NCI-H146 treated with DMSO at 0.1 percent for 48 hours (cell line): ENCODE results near the gene LAMA5.

Source experiments
- DNase-seq: peaks from one replicate; lab custom pipeline; 2025; ENCODE audit not compliant: unreplicated experiment; lab: John Stamatoyannopoulos, UW

The LAMA5 gene

DNA sequence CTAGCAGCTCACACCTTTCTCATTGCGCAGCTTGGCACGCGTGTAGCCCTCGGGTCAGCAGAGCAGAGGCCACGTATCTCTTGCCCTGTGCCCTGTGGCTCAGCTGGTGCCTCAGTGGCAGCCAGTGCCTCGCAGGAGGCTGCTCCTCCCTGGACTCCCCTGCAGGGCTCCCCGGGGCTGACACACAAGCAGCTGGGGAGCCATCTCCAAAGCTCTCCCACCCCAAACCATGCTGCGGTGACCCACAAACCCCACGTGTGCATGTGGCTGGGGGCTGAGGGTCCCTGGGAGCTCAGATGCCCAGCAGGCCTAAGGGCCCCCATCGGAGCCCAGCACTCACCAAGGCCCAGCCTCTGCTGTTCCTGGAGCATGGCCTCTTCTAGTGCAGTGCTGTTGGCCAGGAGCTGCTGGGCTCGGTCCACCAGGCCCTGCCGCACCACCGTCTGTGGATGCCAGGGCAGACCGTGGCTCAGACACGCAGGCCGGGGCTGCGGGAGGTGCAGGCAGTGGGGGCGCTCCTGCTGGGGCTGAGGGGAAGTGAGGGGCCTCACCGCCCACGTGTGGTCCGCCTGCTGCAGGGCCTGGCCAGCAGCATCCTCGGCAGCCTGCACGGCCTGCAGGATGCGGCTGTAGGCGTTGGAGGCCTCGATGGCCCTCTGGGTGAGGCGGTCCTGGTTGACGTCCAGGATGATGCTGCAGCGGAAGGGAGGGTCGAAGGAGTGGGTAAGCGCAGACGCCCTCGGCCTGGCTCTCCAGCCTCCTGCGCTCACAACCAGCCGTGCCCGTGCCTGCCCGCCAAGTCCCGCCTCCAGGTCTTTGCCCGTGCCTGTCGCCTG is 50.6 kb downstream of the LAMA5 start:
- DNase-seq, result no peak

DNA sequence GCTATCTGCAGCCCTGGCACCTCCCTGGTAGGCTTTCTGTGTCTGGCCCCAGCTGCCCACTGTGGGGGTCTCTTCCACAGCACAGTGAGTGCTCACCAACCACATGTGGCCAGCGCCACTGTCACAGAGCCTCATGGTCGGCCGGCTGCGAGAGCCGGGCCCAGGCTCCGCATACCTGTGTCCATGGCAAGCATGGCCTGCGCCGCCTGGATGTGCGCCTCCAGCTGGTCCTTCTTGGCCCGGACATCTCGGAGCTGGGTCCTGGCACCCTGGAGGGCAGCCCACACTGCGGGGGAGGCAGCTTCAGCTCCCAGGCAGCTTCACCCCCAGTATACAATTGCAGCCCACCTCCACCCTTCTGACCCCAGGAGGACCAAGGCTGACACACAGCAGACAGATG is 51.3 kb downstream of the LAMA5 start:
- no peak for DNase-seq

DNA sequence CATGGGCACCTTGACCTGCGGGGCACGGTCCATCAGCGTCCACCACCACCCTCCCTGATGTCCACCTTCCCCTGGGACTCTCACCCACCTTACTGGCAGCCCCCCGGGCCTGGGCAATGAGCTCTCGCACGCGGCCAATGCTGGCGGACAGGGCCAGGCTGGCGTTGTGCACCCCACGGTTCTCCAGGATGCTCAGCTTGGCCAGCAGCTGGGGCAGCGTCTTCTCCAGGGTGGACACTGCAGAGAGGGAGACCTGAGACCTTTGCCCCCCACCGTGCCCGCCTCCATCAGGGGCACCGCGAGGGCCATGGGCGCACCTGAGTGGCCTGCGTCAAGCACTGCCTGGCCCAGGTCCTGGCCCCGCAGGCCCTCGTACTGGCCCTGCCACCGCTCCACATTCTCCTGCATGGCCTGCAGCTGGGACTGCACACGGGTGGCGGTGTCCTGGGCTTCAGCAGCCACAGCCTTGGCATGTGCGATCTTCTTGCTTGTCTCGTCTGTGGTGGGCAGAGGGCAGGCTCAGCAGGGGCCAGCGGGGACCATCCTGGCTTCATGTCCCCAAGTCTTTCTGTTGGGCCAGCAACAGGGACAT is 52.3 kb downstream of the LAMA5 start:
- no peak for DNase-seq

DNA sequence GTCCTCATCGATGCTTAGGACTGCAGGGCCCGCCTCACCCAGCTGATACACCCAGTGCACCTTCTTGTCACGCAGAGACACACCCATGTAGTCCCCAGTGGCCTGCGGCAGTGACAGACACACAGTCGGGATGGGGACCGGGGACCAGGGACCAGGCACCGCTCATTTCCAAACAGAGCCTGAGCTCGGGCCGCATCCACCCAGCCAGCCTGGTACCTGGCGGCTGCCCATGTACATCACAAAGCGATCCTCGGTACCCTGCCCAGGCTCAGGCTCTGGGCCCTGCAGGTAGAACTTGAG is 52.8 kb downstream of the LAMA5 start:
- no peak for DNase-seq

DNA sequence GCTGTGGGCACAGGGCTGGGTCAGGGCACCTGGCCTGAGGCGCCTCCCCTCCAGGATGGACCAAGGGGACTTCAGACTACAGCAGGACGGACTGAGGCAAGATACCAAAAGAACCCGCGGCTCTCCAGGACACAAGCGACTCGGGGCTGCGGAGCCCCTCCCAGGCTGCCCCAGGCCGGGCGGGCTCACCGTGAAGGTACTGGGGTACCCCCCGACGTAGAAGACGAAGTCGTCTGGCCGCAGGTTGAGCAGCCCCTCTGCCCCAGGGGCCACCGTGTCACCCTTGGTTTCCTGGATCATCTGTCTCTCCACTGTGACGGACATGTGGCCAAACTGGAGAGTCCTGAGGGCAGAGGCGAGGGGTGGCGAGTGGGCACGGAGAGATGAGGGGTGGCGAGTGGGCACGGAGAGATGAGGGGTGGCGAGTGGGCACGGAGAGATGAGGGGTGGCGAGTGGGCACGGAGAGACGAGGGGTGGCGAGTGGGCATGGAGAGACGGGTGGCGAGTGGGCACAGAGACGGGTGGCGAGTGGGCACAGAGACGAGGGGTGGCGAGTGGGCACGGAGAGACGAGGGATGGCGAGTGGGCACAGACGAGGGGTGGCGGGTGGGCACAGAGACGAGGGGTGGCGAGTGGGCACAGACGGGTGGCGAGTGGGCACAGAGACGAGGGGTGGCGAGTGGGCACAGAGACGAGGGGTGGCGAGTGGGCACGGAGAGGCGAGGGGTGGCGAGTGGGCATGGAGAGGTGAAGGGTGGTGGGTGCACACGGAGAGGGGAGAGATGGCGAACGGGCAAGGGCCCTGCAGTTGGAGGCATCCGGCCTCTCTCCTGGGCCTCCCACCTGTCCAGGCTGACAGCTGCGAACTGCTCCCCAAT is 53.4 kb downstream of the LAMA5 start:
- no peak for DNase-seq

DNA sequence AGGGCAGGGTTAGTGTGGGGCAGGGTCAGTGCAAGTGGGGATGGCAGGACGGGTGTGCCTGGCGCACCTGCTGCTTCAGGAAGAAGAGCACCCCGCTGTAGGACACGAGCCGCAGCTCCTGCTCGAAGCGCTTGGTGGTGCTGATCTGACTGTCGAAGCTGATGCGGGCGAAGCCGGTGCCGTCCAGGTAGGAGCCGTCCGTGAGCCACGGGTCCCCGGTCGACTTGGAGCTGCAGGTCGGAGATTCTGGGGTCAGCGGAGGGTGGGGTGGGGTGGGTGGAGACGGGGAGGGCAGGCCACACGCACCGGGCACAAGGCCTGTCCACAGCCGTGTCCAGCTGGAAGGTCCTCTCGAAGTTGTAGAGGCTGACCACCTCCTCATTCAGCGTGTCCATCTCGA is 54.1 kb downstream of the LAMA5 start:
- no peak for DNase-seq

DNA sequence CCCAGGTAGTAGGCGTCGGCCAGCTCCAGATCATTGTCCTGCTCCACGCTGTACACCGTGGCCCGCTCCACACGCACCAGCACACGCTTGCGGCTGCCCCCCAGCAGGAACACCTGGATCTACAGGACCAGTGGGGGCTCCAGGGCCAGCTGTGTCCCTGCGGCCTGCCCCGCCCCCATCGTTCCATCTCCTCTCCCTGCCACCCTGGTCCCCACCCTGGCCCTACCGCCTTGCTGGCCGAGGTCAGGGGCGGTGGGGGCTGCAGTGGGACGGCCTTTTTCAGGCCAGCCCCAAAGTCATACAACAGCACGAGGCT is 54.5 kb downstream of the LAMA5 start:
- no peak for DNase-seq

DNA sequence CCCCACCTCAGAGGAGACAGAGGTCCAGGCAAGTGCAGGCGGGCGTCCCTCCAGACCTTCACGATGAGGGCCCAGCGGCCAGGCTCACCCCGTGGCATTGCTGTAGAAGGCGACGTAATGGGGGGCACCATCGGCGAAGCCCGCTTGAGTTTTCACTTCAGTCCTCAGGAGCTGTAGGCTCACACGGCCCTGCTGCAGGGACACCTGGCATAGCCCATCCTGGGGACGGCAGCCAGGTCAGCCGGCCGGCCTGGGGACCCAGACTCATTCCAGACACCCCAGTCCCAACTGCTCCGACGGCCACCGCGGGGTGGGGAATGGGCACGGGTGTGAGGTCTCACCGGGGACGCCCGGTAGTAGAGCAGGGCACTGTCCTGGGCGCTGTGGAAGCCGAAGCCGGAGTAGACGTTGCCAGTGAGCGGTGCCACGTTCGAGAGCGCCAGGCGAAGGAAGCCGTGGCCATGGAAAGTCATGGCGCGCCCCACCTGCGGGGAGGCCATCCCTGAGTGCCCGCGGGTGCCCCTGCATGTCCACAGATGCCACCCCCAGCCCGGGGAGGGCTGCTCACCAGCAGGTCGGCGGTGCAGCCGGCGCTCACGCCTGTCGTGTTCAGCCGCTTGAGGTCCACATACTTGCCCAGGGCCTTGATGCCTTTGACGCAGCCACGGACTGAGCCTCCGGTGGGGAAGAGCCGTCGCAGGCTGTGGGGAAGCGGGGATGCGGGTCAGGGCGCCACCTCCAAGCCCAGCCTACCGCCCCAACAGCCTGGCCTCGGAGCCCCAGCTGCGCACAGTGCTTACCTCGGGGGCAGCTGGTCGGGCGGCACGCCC is 55.1 kb downstream of the LAMA5 start:
- no peak for DNase-seq

DNA sequence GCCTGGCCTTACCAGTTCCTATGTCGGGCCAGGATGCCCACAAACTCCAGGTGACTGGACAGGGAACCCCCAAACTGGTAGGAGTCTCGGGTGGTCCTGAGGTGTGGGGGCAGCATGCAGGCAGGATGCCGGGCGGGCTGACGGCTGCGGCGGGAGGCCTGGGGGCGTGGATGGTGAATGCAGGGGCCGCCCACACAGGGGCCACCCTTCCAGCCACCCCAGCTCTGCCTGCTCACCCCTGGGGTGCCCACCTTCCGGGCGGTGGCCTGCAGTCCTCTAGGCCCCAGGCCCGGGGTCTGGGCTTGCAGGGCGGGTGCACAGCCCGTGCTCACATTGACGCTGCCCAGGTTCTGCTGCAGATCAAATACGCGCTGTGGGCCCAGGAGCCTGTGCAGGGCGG is 56.0 kb downstream of the LAMA5 start:
- DNase-seq, result no peak

DNA sequence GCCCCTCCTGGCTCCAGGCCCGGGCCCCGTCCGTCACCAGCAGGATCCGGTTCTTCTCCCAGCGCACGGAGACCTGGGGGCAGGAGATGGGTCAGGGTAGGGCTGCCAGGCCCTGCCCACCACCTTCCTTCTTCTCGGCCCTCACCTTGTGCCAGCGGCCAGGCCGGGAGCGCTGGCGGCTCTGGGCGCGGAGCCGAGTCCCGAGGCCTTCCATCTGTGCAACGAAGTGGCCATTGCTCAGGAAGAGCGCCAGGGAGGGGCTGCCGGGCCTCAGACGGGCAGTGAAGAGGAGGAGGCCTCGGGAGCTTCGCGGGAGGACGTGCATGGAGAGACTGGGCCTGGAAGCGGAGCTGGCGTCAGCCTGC is 56.4 kb downstream of the LAMA5 start:
- no peak for DNase-seq

DNA sequence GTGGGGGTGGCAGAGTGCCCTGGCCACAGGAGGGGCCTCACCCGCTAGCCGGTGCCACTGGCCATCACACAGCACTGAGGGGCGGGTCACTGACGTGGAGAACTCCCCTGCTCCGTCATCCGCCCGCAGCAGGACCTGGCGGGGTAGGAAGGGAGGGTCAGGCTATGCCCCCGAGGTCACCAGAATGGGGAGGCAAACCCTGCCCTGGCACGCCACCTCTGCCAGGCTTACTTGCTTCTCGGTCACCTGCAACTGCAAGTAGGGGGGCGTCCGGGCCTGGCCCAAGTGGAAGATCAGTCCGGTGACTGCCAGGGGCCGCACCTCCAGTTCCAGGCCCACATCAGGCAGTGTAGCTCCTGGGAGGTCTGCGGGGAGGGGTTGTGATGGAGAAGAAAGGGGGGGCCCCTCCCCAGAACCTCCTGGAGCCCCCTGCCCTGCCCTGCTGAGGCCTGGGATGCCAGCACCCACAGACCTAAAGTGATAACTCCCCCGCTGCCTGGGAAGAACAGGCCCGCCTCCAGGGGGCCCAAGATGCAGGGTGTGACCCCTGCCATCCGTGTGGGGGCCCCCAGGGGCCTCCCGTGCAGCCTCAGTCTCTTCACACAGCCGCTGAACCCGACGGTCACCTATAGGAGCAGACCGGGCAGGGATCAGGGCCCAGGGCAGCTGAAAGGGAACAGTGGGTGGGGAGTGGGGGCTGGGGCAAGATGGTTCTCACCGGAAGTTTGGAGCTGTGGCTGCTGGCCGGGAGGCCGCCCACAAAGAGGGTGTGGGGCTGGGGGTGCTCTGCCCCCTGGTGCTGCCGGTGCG is 57.0 kb downstream of the LAMA5 start:
- DNase-seq, result no peak

DNA sequence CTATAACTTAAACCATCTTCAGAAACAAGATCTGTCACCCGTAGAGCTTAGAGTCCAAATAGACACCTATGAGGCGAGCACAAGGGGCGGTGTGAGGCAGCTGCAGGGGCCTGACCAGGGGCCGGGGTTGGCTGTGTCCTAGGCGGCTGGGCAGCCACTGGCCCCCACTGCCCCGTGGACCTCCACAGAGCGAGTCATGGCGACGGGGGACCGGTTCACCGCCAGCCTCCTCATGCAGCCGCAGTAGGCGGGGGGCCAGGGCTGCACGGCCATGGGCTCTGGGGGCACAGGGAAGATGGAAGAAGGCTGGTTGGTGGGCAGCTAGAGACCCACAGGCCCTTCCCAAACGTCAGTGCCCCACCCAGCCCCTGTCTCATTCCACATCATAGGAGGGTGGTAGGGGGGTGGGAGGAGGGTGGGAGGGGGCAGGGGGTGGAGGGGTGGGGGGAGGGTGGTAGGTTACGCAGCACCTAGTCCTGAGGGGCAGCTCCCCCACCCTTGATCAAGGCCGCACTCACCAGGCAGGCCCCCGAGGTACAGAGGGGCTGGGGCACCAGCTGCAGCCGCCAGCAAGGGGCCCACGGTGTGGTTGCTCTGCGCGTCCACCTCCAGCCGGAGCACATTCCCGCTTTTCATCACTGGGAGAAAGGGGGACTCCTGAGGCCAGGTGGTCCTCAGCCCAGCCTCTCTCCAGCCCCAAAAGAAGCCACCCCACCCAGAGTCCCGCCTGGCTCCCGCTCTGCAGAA is 57.7 kb downstream of the LAMA5 start:
- DNase-seq, result no peak

DNA sequence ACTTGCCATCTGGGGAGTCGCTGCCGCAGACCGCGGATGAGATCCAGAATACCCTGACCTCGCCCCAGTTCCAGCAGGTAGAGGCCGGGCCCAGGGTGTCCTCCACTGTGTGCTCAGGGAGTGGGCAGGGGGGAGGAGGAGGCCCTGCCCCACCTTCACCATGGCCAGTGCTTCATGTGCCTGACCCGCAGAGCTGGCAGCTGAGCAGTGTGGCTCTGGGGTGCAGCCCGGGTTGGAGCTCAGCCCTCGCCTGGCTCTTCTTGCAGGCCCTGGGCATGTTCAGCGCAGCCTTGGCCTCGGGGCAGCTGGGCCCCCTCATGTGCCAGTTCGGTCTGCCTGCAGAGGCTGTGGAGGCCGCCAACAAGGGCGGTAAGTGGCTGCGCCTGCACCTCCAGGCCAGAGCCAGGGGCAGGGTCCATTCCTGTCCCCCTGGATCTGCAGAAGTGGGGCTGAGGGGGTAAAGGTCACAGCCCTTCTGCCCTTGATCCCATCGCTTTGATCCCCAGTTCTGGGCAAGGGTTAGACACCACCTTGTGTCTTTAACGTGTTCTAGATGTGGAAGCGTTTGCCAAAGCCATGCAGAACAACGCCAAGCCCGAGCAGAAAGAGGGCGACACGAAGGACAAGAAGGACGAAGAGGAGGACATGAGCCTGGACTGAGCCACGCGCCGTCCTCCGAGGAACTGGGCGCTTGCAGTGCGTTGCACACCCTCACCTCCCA is 58.9 kb downstream of the LAMA5 start:
- no peak for DNase-seq

DNA sequence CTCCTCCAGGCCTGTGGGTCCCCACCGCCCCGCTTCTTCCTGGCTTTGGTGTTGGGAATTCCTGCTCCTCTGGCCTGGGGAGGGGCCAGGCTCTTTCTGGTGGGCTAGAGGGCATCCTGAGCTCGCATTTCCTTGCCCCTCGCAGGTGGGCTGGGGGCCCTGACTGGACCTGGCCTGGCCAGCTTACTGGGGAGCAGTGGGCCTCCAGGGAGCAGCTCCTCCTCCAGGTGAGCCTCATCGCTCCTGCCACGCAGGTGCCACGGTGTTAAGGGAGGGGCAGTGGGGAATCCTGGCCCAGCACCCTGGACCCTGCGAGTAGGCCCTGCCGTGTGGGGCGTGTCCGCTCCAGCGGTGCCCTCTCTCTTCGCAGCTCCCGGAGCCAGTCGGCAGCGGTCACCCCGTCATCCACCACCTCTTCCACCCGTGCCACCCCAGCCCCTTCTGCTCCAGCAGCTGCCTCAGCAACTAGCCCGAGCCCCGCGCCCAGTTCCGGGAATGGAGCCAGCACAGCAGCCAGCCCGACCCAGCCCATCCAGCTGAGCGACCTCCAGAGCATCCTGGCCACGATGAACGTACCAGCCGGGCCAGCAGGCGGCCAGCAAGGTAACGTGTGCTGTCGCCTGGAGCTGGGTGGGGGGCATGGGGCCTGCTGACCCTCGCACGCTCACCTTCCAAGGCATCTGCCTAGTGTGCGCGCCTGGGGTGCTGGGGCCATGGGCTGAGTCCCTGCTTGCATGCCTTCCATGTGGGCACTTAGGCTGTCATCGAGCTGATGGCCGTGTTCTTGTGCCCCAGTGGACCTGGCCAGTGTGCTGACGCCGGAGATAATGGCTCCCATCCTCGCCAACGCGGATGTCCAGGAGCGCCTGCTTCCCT is 59.6 kb downstream of the LAMA5 start:
- no peak for DNase-seq

DNA sequence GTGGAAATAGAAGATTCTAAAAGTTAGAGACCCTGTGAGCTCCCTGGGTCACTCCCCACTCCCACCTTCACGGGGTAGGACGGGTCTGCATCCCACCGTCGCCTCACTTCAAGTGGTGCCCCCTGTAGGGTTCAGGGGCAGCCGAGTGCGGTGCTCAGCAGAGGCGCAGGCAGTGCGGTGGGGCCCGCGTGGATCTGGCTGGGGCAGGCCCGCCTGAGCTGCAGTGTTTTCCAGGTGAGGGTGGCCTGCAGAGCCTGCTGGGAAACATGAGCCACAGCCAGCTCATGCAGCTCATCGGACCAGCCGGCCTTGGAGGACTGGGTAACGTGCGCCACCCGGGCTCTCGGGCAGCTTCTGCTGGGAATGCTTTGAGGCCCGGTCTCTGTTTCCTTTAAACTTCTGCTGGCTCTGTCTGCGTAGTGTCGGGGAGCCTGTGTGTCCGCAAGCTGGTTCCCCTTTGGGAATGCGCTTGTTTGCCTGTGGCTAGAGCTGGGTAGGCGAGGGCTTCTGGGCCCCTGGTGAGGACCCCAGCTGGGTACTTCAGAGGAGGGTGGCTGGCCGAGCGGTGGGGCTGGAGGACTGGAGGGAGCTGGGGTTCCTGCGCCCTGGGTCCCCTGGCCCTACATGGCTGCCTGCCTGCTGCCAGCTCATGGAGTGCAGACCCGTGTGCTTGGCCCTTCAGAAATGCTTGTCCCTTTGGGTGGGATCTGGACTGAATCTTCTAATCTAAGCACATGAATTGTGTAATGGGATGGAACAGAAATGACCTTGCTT is 60.5 kb downstream of the LAMA5 start:
- DNase-seq, result no peak

DNA sequence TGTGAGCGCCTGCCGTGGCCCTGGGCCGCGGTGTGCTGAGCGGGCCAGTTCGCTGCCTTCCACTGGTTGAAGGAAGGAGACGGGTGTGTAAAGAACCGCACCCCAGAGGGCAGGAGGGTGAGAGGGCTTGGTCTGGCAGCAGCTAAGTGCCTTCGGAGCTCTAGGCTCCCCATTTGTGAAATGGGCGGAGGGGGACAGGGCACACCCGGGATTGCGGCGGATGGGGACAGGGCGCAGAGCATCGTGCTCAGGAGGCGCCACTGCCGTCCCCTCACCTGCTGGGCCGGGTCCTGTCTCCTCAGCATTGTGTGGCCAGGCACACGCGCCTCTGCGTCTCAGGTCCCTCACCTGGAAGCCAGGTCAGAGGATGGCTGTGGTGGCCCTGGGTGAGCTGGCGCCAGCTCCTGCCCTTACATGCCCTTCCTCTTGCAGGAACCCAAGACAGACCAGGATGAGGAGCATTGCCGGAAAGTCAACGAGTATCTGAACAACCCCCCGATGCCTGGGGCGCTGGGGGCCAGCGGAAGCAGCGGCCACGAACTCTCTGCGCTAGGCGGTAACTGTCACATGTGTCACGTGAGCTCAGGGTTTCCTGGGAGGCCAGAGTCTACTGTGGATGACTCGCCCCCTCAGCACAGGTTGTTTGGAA is 61.2 kb downstream of the LAMA5 start:
- DNase-seq, result no peak

DNA sequence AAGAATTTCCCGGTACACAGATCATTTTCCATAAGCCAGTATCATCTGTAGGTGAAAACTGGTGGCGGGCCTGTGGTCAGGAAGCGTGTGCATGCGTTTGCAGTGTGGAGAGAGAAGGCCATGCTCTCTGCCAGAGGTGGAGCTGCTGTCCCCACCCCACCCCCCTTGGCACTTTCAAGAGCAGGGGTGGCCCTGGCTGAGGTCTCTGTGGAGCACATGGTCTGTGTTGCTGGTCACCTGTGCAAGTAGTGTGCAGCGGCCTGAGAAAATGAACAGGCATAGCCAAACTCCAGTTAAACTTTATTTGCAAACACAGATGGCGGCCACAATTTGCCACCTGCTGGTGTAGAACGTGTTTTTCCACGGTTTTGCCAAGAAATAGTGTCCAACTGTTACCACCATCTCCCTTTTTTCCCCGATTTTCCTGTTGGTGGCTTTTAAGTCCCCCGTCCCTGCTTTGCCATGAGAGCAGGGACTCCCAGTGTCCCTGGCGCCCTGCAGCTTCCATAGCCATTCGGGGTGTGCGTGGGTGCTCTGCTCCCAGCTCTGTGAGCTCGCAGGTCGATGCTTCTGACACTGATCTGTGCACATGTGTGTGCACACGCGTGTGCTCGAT is 61.9 kb downstream of the LAMA5 start:
- no peak for DNase-seq
